Smooth muscle cell (in vitro differentiated cells): ENCODE measurements around the gene SEPHS1. TPM values are rescaled to one million over a fixed set of nuclear protein-coding genes. Genes with fewer than 3 reads are reported as not detected.
A peak's percentile ranks its signal among the peaks of the same experiment; 100 is the strongest.

Source experiments
- DNase-seq: peaks from one replicate; lab custom pipeline; 2025; ENCODE audit not compliant: unreplicated experiment; lab: John Stamatoyannopoulos, UW
- H2AFZ ChIP-seq: fragments of 200-600 bp; sonication (generic); 2 replicates; pipeline ENCODE4 v1.6.0; 2016; ENCODE audit warnings: antibody characterized with exemption, low read depth, mild to moderate bottlenecking
- H3F3A ChIP-seq: fragments of 200-600 bp; sonication (generic); 2 replicates; pipeline ENCODE4 v1.6.0; 2017; ENCODE audit warnings: antibody characterized with exemption, low read depth
- H3K27ac ChIP-seq: fragments of 200-600 bp; sonication (generic); 2 replicates; pipeline ENCODE4 v1.5.1; 2016; ENCODE audit warnings: low read depth, mild to moderate bottlenecking
- H3K27me3 ChIP-seq: fragments of 200-600 bp; sonication (generic); 2 replicates; pipeline ENCODE4 v1.6.1; 2016; ENCODE audit warnings: low read depth, mild to moderate bottlenecking
- H3K36me3 ChIP-seq: fragments of 200-600 bp; sonication (generic); 2 replicates; pipeline ENCODE4 v1.5.1; 2016; ENCODE audit warnings: low read depth
- H3K4me1 ChIP-seq: fragments of 200-600 bp; sonication (generic); 2 replicates; pipeline ENCODE4 v1.5.1; 2016; ENCODE audit warnings: low read depth
- H3K4me2 ChIP-seq: fragments of 200-600 bp; sonication (generic); 2 replicates; pipeline ENCODE4 v1.6.0; 2016; ENCODE audit warnings: mild to moderate bottlenecking
- H3K4me3 ChIP-seq: fragments of 200-600 bp; sonication (generic); 2 replicates; pipeline ENCODE4 v1.5.1; 2016; ENCODE audit warnings: mild to moderate bottlenecking
- H3K79me2 ChIP-seq: fragments of 200-600 bp; sonication (generic); 2 replicates; pipeline ENCODE4 v1.6.0; 2016; ENCODE audit warnings: low read depth, mild to moderate bottlenecking
- H3K9ac ChIP-seq: fragments of 200-600 bp; sonication (generic); 2 replicates; pipeline ENCODE4 v1.6.0; 2016; ENCODE audit warnings: low read depth
- H3K9me3 ChIP-seq: fragments of 200-600 bp; sonication (generic); replicated peaks from 2 replicates; pipeline ENCODE4 v1.5.1; 2016; ENCODE audit warnings: low read depth
- H4K20me1 ChIP-seq: fragments of 200-600 bp; sonication (generic); 2 replicates; pipeline ENCODE4 v1.6.0; 2016; ENCODE audit warnings: low read depth
- WGBS: methylation state at CpG from one replicate; pipeline ENCODE4 v1.1.7; 2016; ENCODE audit warnings: low lambda C conversion rate; 5-methylcytosine and 5-hydroxymethylcytosine counted together
- polyA plus RNA-seq: library from polyadenylated mRNA; unstranded; fragments of >200 nt; fragmentation: Nextera tagmentation; extraction: Ambion mirVana; gene quantifications from 2 replicates; pipeline ENCODE4 v1.2.1, GENCODE V29; 2016
- total RNA-seq: library from RNA; depleted of rRNA; stranded (reverse); fragments of >200 nt; gene quantifications from 2 replicates; pipeline ENCODE4 v1.2.3, GENCODE V29; 2014
- TF ChIP-seq, protein P1 (sequence below): fragments of 200-600 bp; sonication (generic); IDR thresholded peaks from 2 replicates; pipeline ENCODE4 v1.5.1; 2017; ENCODE audit warnings: borderline replicate concordance, mild to moderate bottlenecking, antibody characterized with exemption; ENCODE audit not compliant: insufficient read depth, poor library complexity, severe bottlenecking

SEPHS1 gene
- total and polyA plus RNA-seq, 2 experiments from 2014 or later = 29.5 to 48.3 TPM

DNA sequence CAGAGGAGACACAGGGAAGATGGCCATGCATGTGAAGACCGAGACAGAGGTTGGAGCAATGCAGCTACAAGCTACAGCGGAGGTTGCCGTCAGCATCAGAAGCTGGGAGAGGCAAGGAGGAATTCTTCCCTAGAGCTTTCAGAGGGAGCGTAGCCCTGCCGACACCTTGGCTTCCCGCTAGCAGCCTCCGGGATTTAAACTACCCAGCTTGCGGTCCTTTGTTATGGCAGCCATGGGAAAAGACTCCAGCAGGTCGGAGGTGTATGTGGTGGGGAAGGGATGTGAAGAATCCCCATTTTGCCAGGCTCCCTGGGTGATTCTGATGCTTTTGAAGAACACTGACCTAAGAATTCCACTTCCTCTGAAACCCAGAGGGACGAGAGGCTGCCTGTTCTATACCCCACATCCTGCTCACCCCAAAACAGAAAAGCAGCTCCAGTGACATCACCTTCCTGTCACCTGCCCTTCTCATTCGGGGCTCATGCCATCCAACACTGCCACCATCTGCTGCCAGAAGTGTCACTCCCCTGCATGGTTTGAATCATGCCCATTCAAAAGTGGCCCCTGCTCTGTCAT lies 3.3 kb upstream of the SEPHS1 start:
- Histone ChIP-seq H3K9ac (no peak overlapping the region), H3K27me3 (peaks cover 27% of the 10 kb centered on the region), H3F3A (no peaks in the 10 kb centered on the region), H3K4me2 (no peak overlapping the region), H3K4me1 (peaks cover 19% of the 10 kb centered on the region), H4K20me1 (no peaks in the 10 kb centered on the region), H3K4me3 (no peak overlapping the region), H3K79me2 (peaks cover 3% of the 10 kb centered on the region), H3K9me3 (no peaks in the 10 kb centered on the region), H2AFZ (no peak overlapping the region), H3K36me3 (no peaks in the 10 kb centered on the region), H3K27ac (no peak overlapping the region)
- 14% methylated on average over 11 of the region's 11 CpGs for WGBS
- DNase-seq = no peak
- TF ChIP-seq, protein P1, sequence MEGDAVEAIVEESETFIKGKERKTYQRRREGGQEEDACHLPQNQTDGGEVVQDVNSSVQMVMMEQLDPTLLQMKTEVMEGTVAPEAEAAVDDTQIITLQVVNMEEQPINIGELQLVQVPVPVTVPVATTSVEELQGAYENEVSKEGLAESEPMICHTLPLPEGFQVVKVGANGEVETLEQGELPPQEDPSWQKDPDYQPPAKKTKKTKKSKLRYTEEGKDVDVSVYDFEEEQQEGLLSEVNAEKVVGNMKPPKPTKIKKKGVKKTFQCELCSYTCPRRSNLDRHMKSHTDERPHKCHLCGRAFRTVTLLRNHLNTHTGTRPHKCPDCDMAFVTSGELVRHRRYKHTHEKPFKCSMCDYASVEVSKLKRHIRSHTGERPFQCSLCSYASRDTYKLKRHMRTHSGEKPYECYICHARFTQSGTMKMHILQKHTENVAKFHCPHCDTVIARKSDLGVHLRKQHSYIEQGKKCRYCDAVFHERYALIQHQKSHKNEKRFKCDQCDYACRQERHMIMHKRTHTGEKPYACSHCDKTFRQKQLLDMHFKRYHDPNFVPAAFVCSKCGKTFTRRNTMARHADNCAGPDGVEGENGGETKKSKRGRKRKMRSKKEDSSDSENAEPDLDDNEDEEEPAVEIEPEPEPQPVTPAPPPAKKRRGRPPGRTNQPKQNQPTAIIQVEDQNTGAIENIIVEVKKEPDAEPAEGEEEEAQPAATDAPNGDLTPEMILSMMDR = no peak

DNA sequence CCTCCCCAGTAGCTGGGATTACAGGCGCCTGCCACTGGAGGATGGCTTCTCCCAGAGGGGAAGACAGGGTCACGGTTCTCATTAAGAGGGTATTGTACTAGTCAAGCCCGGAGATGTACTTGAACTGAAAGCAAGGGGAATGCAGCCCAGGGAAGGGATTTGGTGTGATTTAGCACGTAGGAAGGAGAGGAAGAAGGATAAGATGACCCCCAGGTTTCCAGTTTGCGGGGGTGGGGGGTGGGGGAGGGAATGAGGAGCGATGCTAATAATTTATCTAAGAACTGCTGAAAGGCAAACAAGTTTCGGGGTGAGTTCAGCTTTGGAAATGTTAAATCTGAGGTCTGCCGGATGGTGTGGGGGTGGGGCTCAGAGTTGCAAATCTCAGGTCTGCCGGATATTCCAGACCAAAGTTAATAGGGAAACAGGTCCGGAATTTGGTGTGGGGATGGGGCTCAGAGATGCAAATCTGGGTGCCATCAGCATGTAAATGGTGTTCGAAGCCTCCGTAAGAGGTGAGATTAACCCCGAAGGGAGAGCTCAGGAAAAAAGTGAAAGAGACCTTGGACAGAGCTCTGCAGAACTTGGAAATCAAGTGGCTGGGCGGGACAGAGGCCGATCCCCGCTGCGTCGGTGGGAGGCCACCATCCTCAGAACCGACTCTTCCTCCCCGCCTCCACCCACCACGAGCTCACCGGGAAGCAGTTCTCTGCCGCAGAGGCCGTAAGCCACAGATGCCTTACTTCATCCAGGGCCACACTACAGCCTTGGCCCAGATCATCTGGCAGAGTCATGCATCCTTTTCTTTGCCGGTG lies 1.6 kb upstream of the SEPHS1 start:
- Histone ChIP-seq H3F3A (no peaks in the 10 kb centered on the region), H3K27me3 (peaks cover 27% of the 10 kb centered on the region), H3K79me2 (peaks cover 20% of the 10 kb centered on the region), H3K9me3 (no peaks in the 10 kb centered on the region), H3K36me3 (no peaks in the 10 kb centered on the region), H3K9ac (no peak overlapping the region), H2AFZ (peak overlapping the region; percentile 48), H4K20me1 (no peaks in the 10 kb centered on the region), H3K4me3 (peak overlapping the region; percentile 94), H3K4me1 (peaks cover 24% of the 10 kb centered on the region), H3K27ac (no peak overlapping the region), H3K4me2 (peak overlapping the region; percentile 99)
- 1% methylated on average over 25 of the region's 25 CpGs for WGBS
- peak; percentile 14 for DNase-seq
- TF ChIP-seq, protein P1 = no peak

DNA sequence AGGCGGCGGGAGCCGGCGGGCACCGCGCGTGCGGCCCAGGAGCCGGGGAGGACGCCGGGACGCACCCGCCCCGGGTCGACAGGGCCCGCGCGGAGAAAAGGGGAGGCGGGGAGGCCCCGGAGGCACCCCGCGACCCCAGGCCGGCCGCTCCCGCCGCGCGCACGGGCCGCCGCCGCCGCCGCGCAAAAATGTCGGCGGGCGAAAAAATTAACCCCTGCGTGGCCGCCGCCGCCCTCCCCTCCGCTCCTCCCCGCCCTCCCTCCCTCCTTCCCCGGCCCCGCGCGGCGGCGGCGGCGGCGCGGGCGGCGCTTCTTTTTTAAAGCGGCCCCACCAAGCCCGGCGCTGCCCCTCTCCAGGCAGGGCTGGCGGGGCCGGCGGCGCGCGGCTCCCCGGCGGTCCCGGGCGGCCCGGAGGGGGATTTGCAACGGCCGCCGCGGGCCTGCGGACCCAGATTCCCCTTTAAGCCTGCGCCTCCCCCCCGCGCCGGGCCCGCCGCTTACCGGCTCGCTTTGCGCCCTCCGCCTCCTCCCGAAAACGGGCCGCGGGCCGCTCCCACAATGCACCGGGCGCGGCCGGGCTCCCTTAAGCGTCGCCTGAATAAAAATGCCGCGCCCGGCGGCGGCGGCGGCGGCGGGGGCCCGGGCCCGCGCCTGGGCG lies 465 bp downstream of the SEPHS1 start:
- Histone ChIP-seq H3F3A (no peaks in the 10 kb centered on the region), H4K20me1 (peaks cover 2% of the 10 kb centered on the region), H3K4me2 (peak overlapping the region; percentile 76), H3K4me1 (peaks cover 24% of the 10 kb centered on the region), H3K27ac (no peak overlapping the region), H3K79me2 (peaks cover 40% of the 10 kb centered on the region), H3K36me3 (no peaks in the 10 kb centered on the region), H3K27me3 (peaks cover 23% of the 10 kb centered on the region), H3K9ac (peak overlapping the region; percentile 62), H3K4me3 (peak overlapping the region; percentile 94), H3K9me3 (no peaks in the 10 kb centered on the region), H2AFZ (no peak overlapping the region)
- peak; percentile 39 for DNase-seq
- TF ChIP-seq, protein P1 = no peak
- 2% methylated on average over 14 of the region's 109 CpGs for WGBS
